Caco-2 (cell line): ENCODE data around the gene FBXO46. TPM values are rescaled to one million over a fixed set of nuclear protein-coding genes. Genes with fewer than 3 reads are reported as not detected.

Source experiments
- BruUV-seq: library from RNA; stranded (reverse); fragments of 400-500 nt; replicated peaks from 2 replicates; lab custom pipeline; 2021; lab: Mats Ljungman, UMichigan
- CTCF ChIA-PET: fragments of 300-600 bp; sonication (Branson Sonifier 250); formaldehyde crosslinking; loops from one replicate; lab custom pipeline; 2022; ENCODE audit warnings: antibody characterized with exemption; lab: Charles Lee
- POLR2A ChIA-PET: fragments of 300-600 bp; sonication (Branson Sonifier 250); formaldehyde crosslinking; loops from one replicate; lab custom pipeline; 2022; ENCODE audit warnings: antibody characterized with exemption; lab: Charles Lee
- DNase-seq, 2 experiments: peaks; one replicate each; pipeline versions ENCODE4 v3.0.0 to v3.0.0-alpha.2; 2020 to 2022
- H3K27me3 ChIP-seq: replicated peaks from 2 replicates; pipeline ENCODE4 v1.6.0; 2011; ENCODE audit warnings: low read length; ENCODE audit not compliant: control insufficient read depth, insufficient read depth
- H3K36me3 ChIP-seq: 2 replicates; pipeline ENCODE4 v1.5.1; 2011; ENCODE audit warnings: low read length; ENCODE audit not compliant: control insufficient read depth, insufficient read depth
- H3K4me1 ChIP-seq: fragments of 250-450 bp; sonication (Bioruptor Pico); 2 replicates; pipeline ENCODE4 v1.5.1; 2020; ENCODE audit warnings: mild to moderate bottlenecking
- H3K4me3 ChIP-seq: 2 replicates; pipeline ENCODE4 v1.5.1; 2011; ENCODE audit warnings: low read depth, mild to moderate bottlenecking, control low read depth, low read length
- H3K9me3 ChIP-seq: fragments of 250-450 bp; sonication (Bioruptor Pico); 2 replicates; pipeline ENCODE4 v1.5.1; 2020; ENCODE audit warnings: mild to moderate bottlenecking, moderate library complexity
- H3K27ac Mint-ChIP-seq: one replicate; pipeline ENCODE4 v1.8.0; 2022; ENCODE audit warnings: mixed read lengths; ENCODE audit not compliant: unreplicated experiment
- H3K27me3 Mint-ChIP-seq: one replicate; pipeline ENCODE4 v1.8.0; 2022; ENCODE audit warnings: mixed read lengths; ENCODE audit not compliant: insufficient read depth, unreplicated experiment
- H3K36me3 Mint-ChIP-seq: one replicate; pipeline ENCODE4 v1.8.0; 2022; ENCODE audit warnings: mild to moderate bottlenecking, mixed read lengths; ENCODE audit not compliant: insufficient read depth, unreplicated experiment
- H3K4me1 Mint-ChIP-seq: one replicate; pipeline ENCODE4 v1.8.0; 2022; ENCODE audit warnings: low read depth, mixed read lengths; ENCODE audit not compliant: unreplicated experiment
- H3K4me3 Mint-ChIP-seq: one replicate; pipeline ENCODE4 v1.8.0; 2022; ENCODE audit warnings: mild to moderate bottlenecking, moderate library complexity, mixed read lengths; ENCODE audit not compliant: unreplicated experiment
- H3K9me3 Mint-ChIP-seq: one replicate; pipeline ENCODE4 v1.8.0; 2022; ENCODE audit warnings: mixed read lengths; ENCODE audit not compliant: unreplicated experiment
- CTCF ChIP-seq, 2 experiments: fragments of 200-600 bp in 1 of 2; IDR thresholded peaks; 1 replicate in 1 of 2; 2 replicates in 1 of 2; pipeline versions ENCODE4 v1.5.1 to v1.8.0; 2011 to 2022; ENCODE audit warnings: antibody characterized with exemption in 1 of 2, control low read depth in 1 of 2, inconsistent platforms in 1 of 2, low read depth in 1 of 2, low read length in 1 of 2, mild to moderate bottlenecking in 1 of 2, moderate library complexity in 1 of 2; ENCODE audit not compliant: insufficient read depth in 1 of 2, severe bottlenecking in 1 of 2, unreplicated experiment in 1 of 2
- intact Hi-C: fragments of 100-400 bp; cut with micrococcal nuclease; formaldehyde crosslinking; loops from one replicate; pipeline ENCODE4 v1.10.0; 2022; ENCODE audit not compliant: unreplicated experiment
- total RNA-seq: library from RNA; stranded (reverse); gene quantifications from 2 replicates; pipeline ENCODE4 v1.2.3, GENCODE V29; 2022

Gene FBXO46
- total RNA-seq, 1 experiment from 2014 or later: 31.0 TPM

- POLR2A ChIA-PET: no interaction called here
- Histone ChIP-seq H3K4me3 (no peak overlapping the region), H3K27me3 (no peaks in the 10 kb centered on the region), H3K36me3 (no peaks in the 10 kb centered on the region), H3K9me3 (no peaks in the 10 kb centered on the region), H3K4me1 (no peaks in the 10 kb centered on the region)
- no peak for TF ChIP-seq CTCF (IDR thresholded peaks at IDR 0.05; ENCODE audit: insufficient read depth in 1 of 2, low read depth in 1 of 2, low read length in 1 of 2, severe bottlenecking in 1 of 2, unreplicated experiment in 1 of 2)
- BruUV-seq: no TSS peak
- Mint-ChIP-seq H3K27ac (peak overlapping the region; percentile 48), H3K36me3 (peaks cover 6% of the 10 kb centered on the region), H3K27me3 (no peaks in the 10 kb centered on the region), H3K4me1 (peaks cover 7% of the 10 kb centered on the region), H3K4me3 (no peak overlapping the region), H3K9me3 (no peaks in the 10 kb centered on the region)
- DNase-seq: no peak
- intact Hi-C loops: no loop called here
- CTCF ChIA-PET: interaction anchor here (1.3 kb wide), 1 partner anchor 13 kb away, joined by 3 read pairs; no protein-coding TSS in a partner anchor
Observed at GRCh38 chr19:45761714-45762113, 31.0 kb upstream of the FBXO46 start.

GRCh38 chr19:45758921-45759320 is 28.2 kb upstream of the FBXO46 start:
- H3K27me3 ChIP-seq: no peaks in the 10 kb centered on the region
- no peak for TF ChIP-seq CTCF (IDR thresholded peaks at IDR 0.05; ENCODE audit: insufficient read depth in 1 of 2, low read depth in 1 of 2, low read length in 1 of 2, severe bottlenecking in 1 of 2, unreplicated experiment in 1 of 2)
- no peak for DNase-seq
- H3K4me1 ChIP-seq: no peaks in the 10 kb centered on the region
- no TSS peak for BruUV-seq
- intact Hi-C loops: no loop called here
- Mint-ChIP-seq H3K9me3 (no peaks in the 10 kb centered on the region), H3K4me1 (no peaks in the 10 kb centered on the region), H3K4me3 (no peak overlapping the region), H3K27ac (no peak overlapping the region), H3K36me3 (no peaks in the 10 kb centered on the region), H3K27me3 (no peaks in the 10 kb centered on the region)
- no peaks in the 10 kb centered on the region for H3K9me3 ChIP-seq
- H3K4me3 ChIP-seq: no peak overlapping the region
- ChIA-PET CTCF (interaction anchor here (0.6 kb wide), 1 partner anchor 1039 kb away, joined by 4 read pairs; no protein-coding TSS in a partner anchor), POLR2A (interaction anchor here (0.6 kb wide), 1 partner anchor 12 kb away, joined by 5 read pairs; no protein-coding TSS in a partner anchor)
- no peaks in the 10 kb centered on the region for H3K36me3 ChIP-seq

- ChIA-PET CTCF (interaction anchor here (0.9 to 1.1 kb wide), 2 partner anchors 41 to 107 kb away, joined by 3 read pairs; no protein-coding TSS in a partner anchor), POLR2A (no interaction called here)
- Mint-ChIP-seq H3K4me1 (no peaks in the 10 kb centered on the region), H3K27ac (no peak overlapping the region), H3K27me3 (no peaks in the 10 kb centered on the region), H3K36me3 (no peaks in the 10 kb centered on the region), H3K4me3 (no peak overlapping the region), H3K9me3 (no peaks in the 10 kb centered on the region)
- H3K4me1 ChIP-seq: no peaks in the 10 kb centered on the region
- no peak for TF ChIP-seq CTCF (IDR thresholded peaks at IDR 0.05; ENCODE audit: insufficient read depth in 1 of 2, low read depth in 1 of 2, low read length in 1 of 2, severe bottlenecking in 1 of 2, unreplicated experiment in 1 of 2)
- no peak overlapping the region for H3K4me3 ChIP-seq
- DNase-seq: no peak
- BruUV-seq: no TSS peak
- no peaks in the 10 kb centered on the region for H3K9me3 ChIP-seq
- intact Hi-C loops: no loop called here
- no peaks in the 10 kb centered on the region for H3K36me3 ChIP-seq
- no peaks in the 10 kb centered on the region for H3K27me3 ChIP-seq
Observed at GRCh38 chr19:45757695-45758094, 27.0 kb upstream of the FBXO46 start.
